UCSD-AML1 (cell line): Measurements from ENCODE around the gene USP8.

Experiments
- DNase-seq: peaks from one replicate; lab custom pipeline; 2025; ENCODE audit not compliant: unreplicated experiment; lab: John Stamatoyannopoulos, UW

Gene USP8

GRCh38 chr15:50531766-50532165 is 107.6 kb downstream of the USP8 start:
- DNase-seq: no peak

GRCh38 chr15:50542887-50543210 is 118.6 kb downstream of the USP8 start:
- DNase-seq: no peak

GRCh38 chr15:50543556-50543955 is 119.4 kb downstream of the USP8 start:
- DNase-seq: no peak

- peak; percentile 20 for DNase-seq
These were observed 120.2 kb downstream of the USP8 start for GRCh38 chr15:50544368-50544767.

GRCh38 chr15:50546566-50546965 is 122.4 kb downstream of the USP8 start, which contains the start of gene USP50:
USP50 (minus strand) TSS chr15:50546666; CDS start chr15:50546525, 141 bp downstream.
- DNase-seq: no peak

- DNase-seq: no peak
These were observed 125.1 kb downstream of the USP8 start for GRCh38 chr15:50549326-50549725.

- DNase-seq: no peak
These were observed 128.0 kb downstream of the USP8 start for GRCh38 chr15:50552238-50552637.

- DNase-seq: no peak
These were observed 132.6 kb downstream of the USP8 start for GRCh38 chr15:50556642-50557371.

- DNase-seq: no peak
These were observed 133.8 kb downstream of the USP8 start for GRCh38 chr15:50558012-50558411.

- no peak for DNase-seq
These were observed 138.8 kb downstream of the USP8 start for GRCh38 chr15:50562735-50563640.

GRCh38 chr15:50563756-50564155 is 139.6 kb downstream of the USP8 start:
- DNase-seq: no peak
